Mesendoderm (in vitro differentiated cells): Measurements from ENCODE around the gene RABL2B.

Experiments
- DNase-seq: peaks from one replicate; pipeline ENCODE4 v3.0.0; 2013
- H2AK5ac ChIP-seq: 2 replicates; pipeline ENCODE4 v1.6.1; 2013; ENCODE audit warnings: low read length, inconsistent platforms
- H2BK120ac ChIP-seq: 2 replicates; pipeline ENCODE4 v1.6.1; 2013; ENCODE audit warnings: low read depth, mild to moderate bottlenecking, low read length, moderate library complexity, mixed read lengths
- H2BK15ac ChIP-seq: replicated peaks from 2 replicates; pipeline ENCODE4 v1.6.1; 2013; ENCODE audit warnings: low read depth, mild to moderate bottlenecking, moderate library complexity
- H2BK5ac ChIP-seq: 2 replicates; pipeline ENCODE4 v1.6.1; 2013; ENCODE audit warnings: low read length, inconsistent platforms
- H3K18ac ChIP-seq: 2 replicates; pipeline ENCODE4 v1.6.1; 2013; ENCODE audit warnings: mild to moderate bottlenecking, low read length, mixed read lengths
- H3K23ac ChIP-seq: one replicate; pipeline ENCODE4 v1.6.1; 2013; ENCODE audit warnings: low read length
- H3K27ac ChIP-seq: 2 replicates; pipeline ENCODE4 v1.5.1; 2013; ENCODE audit warnings: low read depth, mild to moderate bottlenecking, inconsistent platforms, low read length, moderate library complexity
- H3K27me3 ChIP-seq: 2 replicates; pipeline ENCODE4 v1.6.1; 2013; ENCODE audit warnings: low read length, control low read depth, mild to moderate bottlenecking, inconsistent platforms; ENCODE audit not compliant: insufficient read depth, poor library complexity
- H3K36me3 ChIP-seq: 2 replicates; pipeline ENCODE4 v1.6.1; 2013; ENCODE audit warnings: low read length, inconsistent platforms; ENCODE audit not compliant: control insufficient read depth, insufficient read depth
- H3K4ac ChIP-seq: one replicate; pipeline ENCODE4 v1.6.1; 2013; ENCODE audit warnings: low read depth, mild to moderate bottlenecking, low read length, moderate library complexity
- H3K4me1 ChIP-seq: 2 replicates; pipeline ENCODE4 v1.6.1; 2013; ENCODE audit warnings: low read depth, low read length, inconsistent platforms; ENCODE audit not compliant: control insufficient read depth
- H3K4me2 ChIP-seq: 2 replicates; pipeline ENCODE4 v1.6.1; 2013; ENCODE audit warnings: low read length
- H3K4me3 ChIP-seq: 2 replicates; pipeline ENCODE4 v1.5.1; 2013; ENCODE audit warnings: mild to moderate bottlenecking, low read length
- H3K56ac ChIP-seq: one replicate; pipeline ENCODE4 v1.6.1; 2013; ENCODE audit warnings: low read length
- H3K79me1 ChIP-seq: 2 replicates; pipeline ENCODE4 v1.6.1; 2013; ENCODE audit warnings: low read length, inconsistent platforms
- H3K79me2 ChIP-seq: 2 replicates; pipeline ENCODE4 v1.6.1; 2013; ENCODE audit warnings: mild to moderate bottlenecking, low read length; ENCODE audit not compliant: control insufficient read depth, insufficient read depth
- H3K9ac ChIP-seq: 2 replicates; pipeline ENCODE4 v1.6.1; 2013; ENCODE audit warnings: low read length, inconsistent platforms
- H4K5ac ChIP-seq: one replicate; pipeline ENCODE4 v1.6.1; 2013; ENCODE audit warnings: low read length
- H4K8ac ChIP-seq: one replicate; pipeline ENCODE4 v1.6.1; 2013; ENCODE audit warnings: low read depth, mild to moderate bottlenecking, control low read depth, low read length, moderate library complexity
- WGBS: extraction: QIAGEN DNeasy Blood & Tissue Kit; methylation state at CpG from one replicate; pipeline ENCODE4 v1.1.7; 2013; ENCODE audit warnings: low lambda C conversion rate, missing lambda C conversion rate; ENCODE audit not compliant: insufficient coverage; ENCODE audit errors: extremely low coverage; 5-methylcytosine and 5-hydroxymethylcytosine counted together

RABL2B gene

DNA sequence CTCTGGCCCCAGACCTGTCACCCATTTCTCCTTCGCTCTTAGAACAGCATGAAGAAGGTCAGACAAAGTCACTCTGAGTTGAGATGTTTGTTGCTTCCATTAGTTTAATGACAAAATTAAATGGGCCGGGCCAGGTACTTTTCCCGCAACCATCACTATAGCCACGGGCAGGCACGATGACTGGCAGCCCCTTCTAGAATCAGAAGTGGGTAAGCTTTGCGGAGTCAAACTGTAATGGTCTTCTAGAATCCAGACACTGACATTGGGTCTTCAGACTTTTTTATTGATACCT lies 47.8 kb downstream of the RABL2B start:
- Histone ChIP-seq H2AK5ac (no peak overlapping the region), H3K23ac (no peak overlapping the region), H3K79me2 (no peaks in the 10 kb centered on the region), H3K27ac (no peak overlapping the region), H3K4me2 (no peak overlapping the region), H2BK5ac (no peak overlapping the region), H3K27me3 (peaks cover 3% of the 10 kb centered on the region), H2BK120ac (no peak overlapping the region), H3K79me1 (no peaks in the 10 kb centered on the region), H3K18ac (no peak overlapping the region), H3K4me3 (no peak overlapping the region), H3K56ac (no peak overlapping the region), H3K9ac (no peak overlapping the region), H3K4me1 (no peaks in the 10 kb centered on the region), H3K4ac (no peak overlapping the region), H2BK15ac (no peak overlapping the region), H3K36me3 (no peaks in the 10 kb centered on the region), H4K8ac (no peak overlapping the region), H4K5ac (no peak overlapping the region)
- DNase-seq = no peak
- no CpG with 5 or more reads among the region's 6 CpGs for WGBS

DNA sequence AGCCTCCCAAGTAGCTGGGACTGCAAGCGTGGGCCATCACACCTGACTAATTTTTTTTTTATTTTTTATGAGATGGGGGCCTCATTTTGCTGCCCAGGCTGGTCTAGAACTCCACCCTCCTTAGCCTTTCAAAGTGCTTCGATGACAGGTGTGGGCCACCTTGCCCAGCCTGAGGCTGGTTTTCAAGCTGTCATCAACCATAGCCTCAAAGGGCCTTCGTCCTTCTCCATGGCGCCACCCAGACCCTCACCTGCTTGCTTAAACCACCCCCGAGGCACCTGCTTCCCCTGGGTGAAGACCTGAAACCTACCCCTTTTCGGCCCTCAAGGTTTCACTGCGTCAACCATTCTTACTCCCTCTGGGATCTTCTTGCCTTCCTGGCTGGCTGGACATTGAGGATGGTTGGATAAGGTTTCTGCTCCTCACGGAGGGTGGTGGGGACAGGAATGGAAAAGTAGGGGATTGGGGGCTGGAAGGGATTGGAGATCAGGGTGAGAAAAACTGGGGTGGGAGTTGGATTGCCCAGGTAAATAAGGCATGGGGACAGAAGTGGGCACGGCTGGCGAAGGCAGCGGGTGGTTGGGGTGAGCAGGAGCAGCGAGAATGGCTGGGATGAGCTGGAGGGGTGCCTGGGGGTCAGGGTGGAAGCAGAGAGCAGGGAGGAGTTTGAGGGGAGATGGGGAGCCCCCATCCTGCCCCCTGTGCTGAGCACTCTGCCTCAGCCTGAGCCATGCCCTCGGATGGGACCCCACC lies 48.3 kb downstream of the RABL2B start:
- no peak for DNase-seq
- no peak overlapping the region for H4K8ac ChIP-seq

DNA sequence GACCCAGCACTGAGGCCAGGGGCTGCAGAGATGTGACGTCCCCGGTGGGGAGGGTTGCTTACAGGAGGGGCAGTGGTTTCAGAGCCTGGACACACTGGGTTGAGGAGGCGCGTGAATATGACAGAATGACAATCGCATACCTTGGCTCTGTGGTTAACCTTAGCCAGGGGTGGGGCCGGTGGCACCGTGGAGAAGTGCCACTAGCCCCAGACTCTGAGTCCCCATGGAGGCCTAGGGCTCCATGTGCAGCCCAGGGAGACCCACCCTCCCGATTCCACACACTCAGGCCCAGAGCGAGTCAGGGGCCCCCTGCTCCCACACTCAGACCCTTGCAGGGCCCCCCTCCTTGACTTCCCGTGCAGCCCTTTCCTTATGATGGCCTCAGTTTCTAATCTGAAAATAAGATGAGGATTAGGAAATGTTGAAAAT lies 49.1 kb downstream of the RABL2B start:
- Histone ChIP-seq H4K5ac (no peak overlapping the region), H3K79me2 (no peaks in the 10 kb centered on the region), H3K4me1 (no peaks in the 10 kb centered on the region), H3K36me3 (no peaks in the 10 kb centered on the region), H2BK15ac (no peak overlapping the region), H3K4me2 (no peak overlapping the region), H3K79me1 (no peaks in the 10 kb centered on the region), H3K27me3 (peaks cover 6% of the 10 kb centered on the region), H2AK5ac (no peak overlapping the region), H3K56ac (no peak overlapping the region), H3K18ac (no peak overlapping the region), H3K27ac (no peak overlapping the region), H3K4ac (no peak overlapping the region), H2BK120ac (no peak overlapping the region), H3K23ac (no peak overlapping the region), H3K4me3 (no peak overlapping the region), H3K9ac (no peak overlapping the region), H4K8ac (no peak overlapping the region), H2BK5ac (no peak overlapping the region)
- WGBS = no CpG with 5 or more reads among the region's 10 CpGs
- no peak for DNase-seq

More for the DNA sequence above, 48.3 kb downstream of the RABL2B start:
- no peak overlapping the region for H3K4me3 ChIP-seq
- no peak overlapping the region for H3K18ac ChIP-seq
- H3K56ac ChIP-seq = no peak overlapping the region
- H4K5ac ChIP-seq = no peak overlapping the region
- no peak overlapping the region for H3K4ac ChIP-seq
- peaks cover 6% of the 10 kb centered on the region for H3K27me3 ChIP-seq
- H2AK5ac ChIP-seq = no peak overlapping the region
- no CpG with 5 or more reads among the region's 13 CpGs for WGBS
- H3K27ac ChIP-seq = no peak overlapping the region
- no peak overlapping the region for H3K9ac ChIP-seq
- H2BK15ac ChIP-seq = no peak overlapping the region
- no peak overlapping the region for H3K4me2 ChIP-seq
- H2BK120ac ChIP-seq = no peak overlapping the region
- no peak overlapping the region for H2BK5ac ChIP-seq
- H3K79me2 ChIP-seq = no peaks in the 10 kb centered on the region
- H3K23ac ChIP-seq = no peak overlapping the region
- no peaks in the 10 kb centered on the region for H3K79me1 ChIP-seq
- no peaks in the 10 kb centered on the region for H3K4me1 ChIP-seq
- H3K36me3 ChIP-seq = no peaks in the 10 kb centered on the region

DNA sequence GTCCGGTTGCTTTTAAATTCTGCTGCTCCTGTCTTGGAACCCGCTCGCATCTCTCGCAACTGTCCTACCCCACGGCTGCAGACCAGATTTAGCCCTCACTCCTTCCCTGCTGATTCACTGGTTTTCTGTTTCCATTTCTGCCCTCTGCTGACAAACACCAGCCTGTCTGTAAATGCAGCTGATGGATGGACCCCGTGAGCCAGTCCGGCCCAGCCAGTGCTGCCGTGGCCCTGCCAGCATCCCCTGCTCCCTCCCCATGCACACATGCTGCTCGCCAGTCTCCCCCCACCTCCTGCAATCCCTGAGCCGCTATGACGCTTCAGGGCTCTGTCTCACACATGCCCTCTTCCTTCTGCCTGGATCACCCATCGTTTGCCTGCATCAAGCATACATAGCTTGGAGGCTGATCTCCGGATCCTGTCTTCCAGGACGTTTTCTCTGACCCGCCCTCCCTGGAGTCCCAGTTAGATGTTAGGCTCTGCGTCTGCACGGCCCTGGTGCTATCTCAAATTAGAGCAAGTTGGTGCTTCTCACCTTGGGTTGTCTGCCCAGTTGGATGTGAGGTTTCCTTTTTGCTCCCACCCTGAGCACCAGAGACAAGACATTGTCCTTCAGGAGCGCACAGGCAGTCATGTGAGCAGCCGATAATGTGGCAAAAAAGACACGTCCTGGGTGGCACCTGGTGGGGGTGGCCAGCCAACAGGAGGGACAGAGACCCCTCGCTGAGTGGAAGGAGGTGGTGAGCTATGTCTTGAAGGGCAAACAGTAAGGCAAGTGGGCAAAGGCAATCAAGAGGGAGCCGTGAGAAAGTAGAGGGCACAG lies 49.7 kb downstream of the RABL2B start:
- H3K27me3 ChIP-seq = peaks cover 6% of the 10 kb centered on the region
- no peak for DNase-seq
- no peak overlapping the region for H3K27ac ChIP-seq

DNA sequence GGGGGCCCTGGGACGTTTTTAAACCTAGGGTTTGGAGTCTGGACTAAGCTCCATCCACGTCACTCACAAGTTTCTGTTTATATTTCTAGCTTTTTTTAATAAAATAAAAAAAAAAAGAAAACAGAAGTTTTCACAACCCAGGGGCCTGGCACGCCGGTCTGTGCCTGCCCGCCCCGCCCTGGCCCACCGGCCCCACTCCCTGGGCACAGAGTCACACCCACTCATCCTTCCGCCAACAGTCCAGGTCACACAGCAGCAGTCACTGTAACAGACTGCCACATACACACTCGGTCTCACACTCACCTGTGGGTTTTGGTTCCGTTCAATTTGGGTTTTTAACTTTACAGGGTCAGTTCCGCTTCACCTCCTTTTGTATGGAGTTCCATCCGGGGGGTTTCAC lies 50.8 kb downstream of the RABL2B start:
- H3K23ac ChIP-seq = no peak overlapping the region
- H3K27ac ChIP-seq = no peak overlapping the region
- H3K79me2 ChIP-seq = no peaks in the 10 kb centered on the region
- H3K4me3 ChIP-seq = no peak overlapping the region
- H3K79me1 ChIP-seq = no peaks in the 10 kb centered on the region
- H2AK5ac ChIP-seq = no peak overlapping the region
- H2BK5ac ChIP-seq = no peak overlapping the region
- no peak overlapping the region for H3K9ac ChIP-seq
- H2BK15ac ChIP-seq = no peak overlapping the region
- H3K18ac ChIP-seq = no peak overlapping the region
- H3K4me1 ChIP-seq = no peaks in the 10 kb centered on the region
- H3K4me2 ChIP-seq = no peak overlapping the region
- no peak overlapping the region for H2BK120ac ChIP-seq
- no CpG with 5 or more reads among the region's 12 CpGs for WGBS
- H3K4ac ChIP-seq = no peak overlapping the region
- no peak overlapping the region for H4K5ac ChIP-seq
- DNase-seq = no peak
- no peak overlapping the region for H3K56ac ChIP-seq
- H3K36me3 ChIP-seq = no peaks in the 10 kb centered on the region
- peaks cover 6% of the 10 kb centered on the region for H3K27me3 ChIP-seq
- H4K8ac ChIP-seq = no peak overlapping the region

More for the DNA sequence above, 49.7 kb downstream of the RABL2B start:
- H2BK120ac ChIP-seq = no peak overlapping the region
- H3K79me2 ChIP-seq = no peaks in the 10 kb centered on the region
- H3K4me3 ChIP-seq = no peak overlapping the region
- H3K79me1 ChIP-seq = no peaks in the 10 kb centered on the region
- WGBS = no CpG with 5 or more reads among the region's 22 CpGs
- no peaks in the 10 kb centered on the region for H3K4me1 ChIP-seq
- H3K56ac ChIP-seq = no peak overlapping the region
- no peak overlapping the region for H3K4me2 ChIP-seq
- H3K36me3 ChIP-seq = no peaks in the 10 kb centered on the region
- H4K8ac ChIP-seq = no peak overlapping the region
- H3K9ac ChIP-seq = no peak overlapping the region
- H2BK15ac ChIP-seq = no peak overlapping the region
- no peak overlapping the region for H4K5ac ChIP-seq
- H3K4ac ChIP-seq = no peak overlapping the region
- no peak overlapping the region for H2BK5ac ChIP-seq
- no peak overlapping the region for H3K18ac ChIP-seq
- no peak overlapping the region for H2AK5ac ChIP-seq
- H3K23ac ChIP-seq = no peak overlapping the region
